PC-3 (cell line): ENCODE measurements around the gene MTFMT. TPM values are rescaled to one million over a fixed set of nuclear protein-coding genes. Genes with fewer than 3 reads are reported as not detected.
"Not testable (repeated sequence)": the region's sequence is repeated elsewhere in the genome, so short reads cannot be mapped to it uniquely, and the experiment has no call there.

Source experiments
- ATAC-seq: fragments of 200-7000 bp; cut with Tn5 transposase; 2 replicates; pipeline ENCODE4 v1.9.1; 2020; ENCODE audit warnings: mild to moderate bottlenecking, moderate library complexity
- BruUV-seq: library from RNA; stranded (reverse); fragments of 400-500 nt; replicated peaks from 2 replicates; lab custom pipeline; 2021; lab: Mats Ljungman, UMichigan
- CTCF ChIA-PET: fragments of 300-600 bp; sonication (Branson Sonifier 250); formaldehyde crosslinking; loops from one replicate; lab custom pipeline; 2022; ENCODE audit warnings: antibody characterized with exemption; lab: Charles Lee
- POLR2A ChIA-PET: fragments of 300-600 bp; sonication (Branson Sonifier 250); formaldehyde crosslinking; loops from one replicate; lab custom pipeline; 2022; ENCODE audit warnings: antibody characterized with exemption; ENCODE audit not compliant: unreplicated experiment; lab: Charles Lee
- DNase-seq: peaks from one replicate; pipeline ENCODE4 v3.0.0-alpha.2; 2015
- H2AFZ ChIP-seq: fragments of 300-600 bp; sonication (generic); 2 replicates; pipeline ENCODE4 v1.6.0; 2016; ENCODE audit warnings: antibody characterized with exemption, low read length
- H3F3A ChIP-seq: fragments of 300-600 bp; sonication (generic); one replicate; pipeline ENCODE4 v1.6.0; 2017; ENCODE audit warnings: antibody characterized with exemption, low read length, control low read depth, mild to moderate bottlenecking; ENCODE audit not compliant: unreplicated experiment
- H3K27ac ChIP-seq: fragments of 300-600 bp; sonication (generic); 2 replicates; pipeline ENCODE4 v1.5.1; 2016; ENCODE audit warnings: mild to moderate bottlenecking, low read length
- H3K27me3 ChIP-seq: fragments of 300-600 bp; sonication (generic); 2 replicates; pipeline ENCODE4 v1.6.1; 2016; ENCODE audit warnings: low read length, mixed read lengths
- H3K36me3 ChIP-seq: fragments of 300-600 bp; sonication (generic); 2 replicates; pipeline ENCODE4 v1.6.1; 2016; ENCODE audit warnings: low read depth, mixed run types, low read length, mixed read lengths
- H3K4me1 ChIP-seq: fragments of 300-600 bp; sonication (generic); 2 replicates; pipeline ENCODE4 v1.5.1; 2016; ENCODE audit warnings: low read length; ENCODE audit not compliant: insufficient read depth
- H3K4me2 ChIP-seq: fragments of 300-600 bp; sonication (generic); 2 replicates; pipeline ENCODE4 v1.6.0; 2016; ENCODE audit warnings: low read length
- H3K4me3 ChIP-seq: fragments of 300-600 bp; sonication (generic); 2 replicates; pipeline ENCODE4 v1.5.1; 2016; ENCODE audit warnings: mild to moderate bottlenecking, low read length, mixed read lengths
- H3K79me2 ChIP-seq: fragments of 300-600 bp; sonication (generic); 2 replicates; pipeline ENCODE4 v1.6.1; 2017; ENCODE audit warnings: low read length, mixed read lengths
- H3K9ac ChIP-seq: fragments of 300-600 bp; sonication (generic); 2 replicates; pipeline ENCODE4 v1.6.0; 2016; ENCODE audit warnings: mild to moderate bottlenecking, low read length
- H3K9me2 ChIP-seq: fragments of 300-600 bp; sonication (generic); replicated peaks from 2 replicates; pipeline ENCODE4 v1.6.1; 2016; ENCODE audit warnings: mixed run types, low read length, mixed read lengths
- H3K9me3 ChIP-seq: fragments of 300-600 bp; sonication (generic); 2 replicates; pipeline ENCODE4 v1.6.1; 2016; ENCODE audit warnings: low read length, mixed read lengths
- H4K20me1 ChIP-seq: fragments of 300-600 bp; sonication (generic); 2 replicates; pipeline ENCODE4 v1.6.1; 2016; ENCODE audit warnings: low read length, mixed read lengths
- EZH2 ChIP-seq: fragments of 300-600 bp; sonication (generic); IDR thresholded peaks from one replicate; pipeline ENCODE4 v1.6.1; 2017; ENCODE audit warnings: antibody characterized with exemption, mild to moderate bottlenecking, low read length; ENCODE audit not compliant: unreplicated experiment
- EZH2phosphoT487 ChIP-seq: fragments of 300-600 bp; sonication (generic); IDR thresholded peaks from 2 replicates; pipeline ENCODE4 v1.6.1; 2018; ENCODE audit warnings: mild to moderate bottlenecking, antibody characterized with exemption, low read length, borderline replicate concordance
- intact Hi-C: fragments of 100-400 bp; cut with micrococcal nuclease; formaldehyde crosslinking; loops from 2 replicates; pipeline ENCODE4 v1.9.0; 2023
- total RNA-seq: library from RNA; depleted of rRNA; stranded (reverse); fragments of >200 nt; gene quantifications from 2 replicates; pipeline ENCODE4 v1.2.3, GENCODE V29; 2014
- TF ChIP-seq, protein P1 (sequence below): fragments of 300-600 bp; sonication (generic); conservative IDR thresholded peaks from 2 replicates; pipeline ENCODE4 v1.5.1; 2017; ENCODE audit warnings: antibody characterized with exemption, low read depth, mild to moderate bottlenecking, low read length

Gene MTFMT
- total RNA-seq, 1 experiment from 2014 or later, result 15.5 TPM

DNA sequence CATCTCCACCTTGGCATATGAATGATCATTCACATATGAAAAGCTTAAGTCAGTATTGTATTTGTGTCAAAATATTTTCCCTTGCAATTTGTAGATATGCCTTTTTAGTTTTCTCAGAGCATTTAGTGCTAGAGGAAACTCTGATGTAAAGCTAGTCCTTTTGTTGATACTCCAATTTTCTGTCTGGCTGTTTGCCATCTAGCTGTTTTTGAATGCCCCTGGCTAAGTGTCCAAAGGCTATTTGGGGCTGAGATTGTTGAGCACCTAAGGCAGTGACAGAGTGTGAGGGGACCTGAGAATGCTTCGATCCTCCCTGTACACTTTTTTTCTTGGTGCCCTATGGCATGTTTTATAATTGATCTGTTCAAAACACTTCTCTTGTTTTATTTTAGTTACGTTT, 18.8 kb upstream of the MTFMT start:
- H3K36me3 ChIP-seq, result no peaks in the 10 kb centered on the region
- ATAC-seq, result no peak
- H3K9ac ChIP-seq, result no peak overlapping the region
- no TSS peak for BruUV-seq
- TF ChIP-seq, protein P1, sequence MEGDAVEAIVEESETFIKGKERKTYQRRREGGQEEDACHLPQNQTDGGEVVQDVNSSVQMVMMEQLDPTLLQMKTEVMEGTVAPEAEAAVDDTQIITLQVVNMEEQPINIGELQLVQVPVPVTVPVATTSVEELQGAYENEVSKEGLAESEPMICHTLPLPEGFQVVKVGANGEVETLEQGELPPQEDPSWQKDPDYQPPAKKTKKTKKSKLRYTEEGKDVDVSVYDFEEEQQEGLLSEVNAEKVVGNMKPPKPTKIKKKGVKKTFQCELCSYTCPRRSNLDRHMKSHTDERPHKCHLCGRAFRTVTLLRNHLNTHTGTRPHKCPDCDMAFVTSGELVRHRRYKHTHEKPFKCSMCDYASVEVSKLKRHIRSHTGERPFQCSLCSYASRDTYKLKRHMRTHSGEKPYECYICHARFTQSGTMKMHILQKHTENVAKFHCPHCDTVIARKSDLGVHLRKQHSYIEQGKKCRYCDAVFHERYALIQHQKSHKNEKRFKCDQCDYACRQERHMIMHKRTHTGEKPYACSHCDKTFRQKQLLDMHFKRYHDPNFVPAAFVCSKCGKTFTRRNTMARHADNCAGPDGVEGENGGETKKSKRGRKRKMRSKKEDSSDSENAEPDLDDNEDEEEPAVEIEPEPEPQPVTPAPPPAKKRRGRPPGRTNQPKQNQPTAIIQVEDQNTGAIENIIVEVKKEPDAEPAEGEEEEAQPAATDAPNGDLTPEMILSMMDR, result no peak
- TF ChIP-seq EZH2 (no peak), EZH2phosphoT487 (no peak)
- no peaks in the 10 kb centered on the region for H3K9me3 ChIP-seq
- no peak for DNase-seq
- intact Hi-C loops, result no loop called here
- H3K4me1 ChIP-seq, result peaks cover 13% of the 10 kb centered on the region; the same call in 1 of the 2 replicates
- no peak overlapping the region for H3K4me3 ChIP-seq
- no peaks in the 10 kb centered on the region for H4K20me1 ChIP-seq
- no peak overlapping the region for H3K27ac ChIP-seq
- CTCF ChIA-PET, result no interaction called here
- H3K4me2 ChIP-seq, result no peak overlapping the region
- POLR2A ChIA-PET, result no interaction called here
- H3K79me2 ChIP-seq, result no peaks in the 10 kb centered on the region
- no peaks in the 10 kb centered on the region for H3F3A ChIP-seq
- no peaks in the 10 kb centered on the region for H3K27me3 ChIP-seq
- no peaks in the 10 kb centered on the region for H3K9me2 ChIP-seq
- H2AFZ ChIP-seq, result no peak overlapping the region

DNA sequence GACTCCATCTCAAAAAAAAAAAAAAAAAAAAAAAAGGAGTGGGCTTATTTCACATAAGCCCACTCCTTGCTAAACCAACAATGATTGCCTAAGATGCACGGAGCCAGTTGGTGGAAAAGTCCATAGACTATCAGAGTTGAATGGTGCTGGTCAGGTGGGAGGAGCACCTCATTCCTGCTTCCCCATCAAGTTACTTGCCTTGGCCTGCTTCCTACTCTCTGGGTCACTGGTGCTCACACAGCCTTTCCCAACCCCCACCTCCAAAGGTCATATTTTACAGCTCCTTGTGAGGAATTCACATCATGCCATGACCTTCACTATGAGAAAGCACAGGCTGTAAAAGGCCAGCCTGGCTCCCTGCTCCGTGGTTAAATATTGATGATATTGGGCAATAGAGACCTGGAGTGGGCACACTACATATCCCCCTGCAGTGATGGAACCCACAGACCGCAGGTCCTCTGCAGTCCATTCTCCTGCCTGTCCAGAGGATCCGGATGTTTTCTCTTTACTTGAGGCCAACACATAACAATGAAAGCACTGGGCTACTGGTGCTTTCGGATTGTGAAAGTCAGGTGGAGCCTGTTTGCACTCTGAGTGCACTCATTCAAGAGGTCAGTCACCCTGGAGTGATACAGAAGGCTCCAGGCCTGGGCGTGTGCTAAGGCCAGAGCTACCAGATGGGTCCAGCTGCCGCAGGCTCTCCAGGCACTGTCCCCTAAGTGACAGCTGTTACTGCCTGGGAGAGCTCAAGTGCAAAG, 15.5 kb upstream of the MTFMT start, which contains the start of gene SLC51B:
Gene SLC51B (plus strand): TSS at position 664 of the 758 bp plus-strand sequence. CDS start 4,618 bp downstream, outside the sequence.
- BruUV-seq, result no TSS peak
- no peak for DNase-seq

GRCh38 chr15:65044218-65044617, 14.8 kb upstream of the MTFMT start:
- H3K27ac ChIP-seq, H3K27me3 ChIP-seq, H2AFZ ChIP-seq, H3K79me2 ChIP-seq, H3K9me2 ChIP-seq, H3K9ac ChIP-seq, H3K4me2 ChIP-seq, H3F3A ChIP-seq, BruUV-seq, H4K20me1 ChIP-seq, CTCF ChIA-PET, POLR2A ChIA-PET, H3K4me3 ChIP-seq, H3K36me3 ChIP-seq, H3K9me3 ChIP-seq, intact Hi-C loops: not testable (repeated sequence)
- DNase-seq, result peak; percentile 54
- H3K4me1 ChIP-seq, result peaks cover 14% of the 10 kb centered on the region; the same call in 1 of the 2 replicates
- peak; percentile 74 for ATAC-seq

More for the DNA sequence above, 15.5 kb upstream of the MTFMT start, which contains the start of gene SLC51B:
- Histone ChIP-seq H3K9me3 (no peaks in the 10 kb centered on the region), H3K4me3 (no peak within 1 kb of the TSS), H3K79me2 (no peaks in the 10 kb centered on the region), H3K9me2 (no peaks in the 10 kb centered on the region), H3K4me2 (no peak within 1 kb of the TSS), H3K4me1 (peaks cover 19% of the 10 kb centered on the region; the same call in 1 of the 2 replicates), H4K20me1 (no peaks in the 10 kb centered on the region), H3K27ac (no peak within 1 kb of the TSS), H2AFZ (no peak within 1 kb of the TSS), H3F3A (no peaks in the 10 kb centered on the region), H3K36me3 (no peaks in the 10 kb centered on the region), H3K27me3 (no peaks in the 10 kb centered on the region), H3K9ac (no peak within 1 kb of the TSS)
- CTCF ChIA-PET, result no interaction called here
- no peak for ATAC-seq
- POLR2A ChIA-PET, result no interaction called here
- intact Hi-C loops, result no loop called here
- TF ChIP-seq EZH2 (no peak), EZH2phosphoT487 (no peak)
- TF ChIP-seq, protein P1, result no peak
